Right renal pelvis (tissue), 4 donors: ENCODE results near the gene THBD. TPM values are rescaled to one million over a fixed set of nuclear protein-coding genes. Genes with fewer than 3 reads are reported as not detected.

Source experiments
- DNase-seq, 4 donors: peaks; one replicate each; pipeline ENCODE4 v3.0.0-alpha.2; 2013; ENCODE audit warnings: low read depth in 4 of 4, low spot score in 3 of 4, missing footprints in 1 of 4
- polyA plus RNA-seq, 4 donors: library from polyadenylated mRNA; unstranded; fragments of 120-200 nt; gene quantifications; one replicate each; pipeline ENCODE4 v1.2.1, GENCODE V29; 2013; ENCODE audit not compliant: insufficient read length in 4 of 4

Gene THBD
- polyA plus RNA-seq, 4 donors = 5.2 to 10.8 (median 5.8) TPM

- DNase-seq = no peak
Measured at GRCh38 chr20:23017516-23017915, 32.0 kb downstream of the THBD start.

DNA sequence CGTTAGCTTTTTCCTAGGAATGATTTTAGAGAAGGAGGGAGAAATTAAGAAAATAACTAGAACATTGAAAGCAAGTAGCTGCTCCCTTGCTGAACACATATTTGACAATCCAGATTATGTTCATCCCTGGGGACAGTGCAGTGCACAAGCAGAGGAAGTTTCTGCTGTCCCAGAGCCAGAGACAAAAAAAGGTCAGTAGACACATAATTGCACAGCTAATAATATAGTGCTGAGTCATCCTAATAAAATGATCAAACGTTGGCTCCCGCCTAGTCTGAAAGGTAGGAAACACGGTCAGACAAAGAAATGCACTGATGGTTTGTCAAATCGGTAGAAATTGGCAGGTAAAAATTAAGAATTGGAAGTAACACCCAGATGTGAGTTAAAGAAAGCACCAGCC lies 36.0 kb downstream of the THBD start:
- no peak for DNase-seq

GRCh38 chr20:23011008-23011721 lies 38.3 kb downstream of the THBD start:
- no peak for DNase-seq

- no peak for DNase-seq
Measured at GRCh38 chr20:23010096-23010495, 39.4 kb downstream of the THBD start.

GRCh38 chr20:23009636-23010035 lies 39.8 kb downstream of the THBD start:
- DNase-seq = no peak

- no peak for DNase-seq
Measured at GRCh38 chr20:23008667-23009066, 40.8 kb downstream of the THBD start.

DNA sequence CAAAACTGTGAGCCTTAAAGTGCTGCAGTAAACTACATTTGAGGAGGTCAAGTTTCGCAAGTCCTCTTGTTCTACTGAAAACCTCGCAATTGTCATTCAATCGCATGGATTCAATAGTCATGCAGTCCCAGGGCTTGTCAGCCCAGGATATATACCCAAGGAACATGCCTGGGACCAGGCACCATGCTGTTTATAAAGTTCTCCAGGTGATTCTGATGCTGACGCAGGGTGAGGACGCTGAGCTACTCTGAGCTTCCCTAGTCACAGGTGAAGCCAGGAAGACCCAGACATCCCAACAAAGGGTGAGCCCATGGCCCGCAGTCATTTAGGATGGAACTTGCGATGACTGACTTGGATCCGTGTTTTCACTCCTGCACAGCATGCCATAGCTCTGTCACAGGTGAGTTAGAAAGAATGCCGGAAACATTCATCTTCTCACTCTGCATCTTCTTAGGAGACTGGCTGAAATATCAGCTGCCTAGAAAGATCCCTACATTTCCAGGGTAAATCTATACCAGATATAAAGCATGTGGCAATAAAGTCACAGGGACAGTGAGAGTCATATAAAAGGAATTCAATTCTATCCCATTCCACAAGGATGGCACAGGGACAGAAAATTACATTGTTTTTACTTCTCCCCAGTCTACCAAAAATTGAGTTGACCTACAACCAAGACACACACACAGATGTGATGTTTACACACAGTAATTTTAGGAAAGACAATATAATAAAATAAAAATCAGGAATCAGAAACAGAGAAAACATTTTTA lies 41.4 kb downstream of the THBD start:
- no peak for DNase-seq

GRCh38 chr20:23007462-23007861 lies 42.0 kb downstream of the THBD start:
- DNase-seq = no peak

GRCh38 chr20:23005776-23006175 lies 43.7 kb downstream of the THBD start:
- no peak for DNase-seq

- no peak for DNase-seq
Measured at GRCh38 chr20:23003881-23004460, 45.5 kb downstream of the THBD start.

DNA sequence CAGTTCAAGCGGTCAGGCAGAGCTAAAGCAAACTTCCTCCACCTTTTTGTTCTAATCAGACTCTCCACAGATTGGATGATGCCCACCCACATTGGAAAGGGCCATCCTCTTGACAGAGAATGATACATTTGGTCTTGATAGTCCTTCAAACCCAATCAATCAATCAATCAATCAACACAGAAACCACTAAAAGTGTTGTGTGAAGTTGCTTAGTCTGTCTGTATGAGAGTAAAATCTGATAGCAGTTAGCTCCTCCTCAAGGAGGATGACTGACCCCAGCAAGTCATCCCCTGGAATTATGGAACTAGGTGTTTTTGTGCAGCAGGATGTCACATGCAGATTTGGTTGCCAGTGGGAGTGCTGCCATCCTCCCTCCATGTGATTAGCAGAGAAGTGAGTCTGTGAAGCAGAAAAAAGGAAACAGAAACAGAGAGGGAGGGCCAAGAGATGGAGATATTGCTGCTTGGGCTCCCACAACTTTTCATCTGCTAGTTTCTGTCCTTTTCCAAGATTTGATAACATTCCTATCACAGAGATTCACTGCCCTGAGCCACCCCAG lies 46.3 kb downstream of the THBD start:
- DNase-seq = no peak

GRCh38 chr20:23002276-23002675 lies 47.2 kb downstream of the THBD start:
- DNase-seq = no peak

- DNase-seq = no peak
Measured at GRCh38 chr20:23000232-23000947, 49.1 kb downstream of the THBD start.

GRCh38 chr20:22999756-23000155 lies 49.7 kb downstream of the THBD start:
- no peak for DNase-seq

DNA sequence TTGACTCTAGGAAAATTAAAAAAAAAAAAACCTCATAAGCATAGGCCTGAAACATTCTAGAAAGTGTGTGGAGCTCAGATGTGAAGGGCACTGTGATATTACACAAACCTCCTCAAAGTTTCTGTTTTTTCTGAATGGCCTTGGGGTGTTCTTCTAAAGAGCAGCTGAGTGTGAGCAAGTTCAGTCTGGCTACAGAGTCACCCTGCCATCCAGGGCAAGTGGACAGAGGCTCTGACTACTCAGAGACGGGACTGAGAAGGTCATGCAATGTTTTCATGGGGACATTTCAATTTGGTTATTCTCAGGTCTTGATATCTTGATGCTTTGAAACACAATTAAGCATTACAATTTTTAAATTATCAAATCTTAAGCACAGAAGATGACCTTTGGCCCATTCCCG lies 51.0 kb downstream of the THBD start:
- no peak for DNase-seq

GRCh38 chr20:22995923-22996322 lies 53.5 kb downstream of the THBD start:
- DNase-seq = no peak

Other genes with a start within 250 kb of the THBD start
- under 1 TPM in 1 of 4 donors, not detected in 3; 0.06 TPM for gene SSTR4, start 14.4 kb downstream of the THBD start, polyA plus RNA-seq
- gene CD93, start 36.7 kb upstream of the THBD start, polyA plus RNA-seq = 10 to 100 TPM; 42.6 to 50.1 (median 47.0) TPM